Activated CD4-positive, alpha-beta T cell treated with anti-CD3 and anti-CD28 coated beads, Interleukin-2, amount 50 U/mL, for 16 hours (primary cell): Measurements from ENCODE around the gene GNG12.
A peak's percentile ranks its signal among the peaks of the same experiment; 100 is the strongest.

ENCODE experiments used
- DNase-seq: peaks from one replicate; pipeline ENCODE4 v3.0.0-alpha.2; 2020

Gene GNG12

GRCh38 chr1:67724928-67725560, 108.2 kb downstream of the GNG12 start:
- DNase-seq = no peak

GRCh38 chr1:67723620-67724019, 109.6 kb downstream of the GNG12 start:
- peak; percentile 49 for DNase-seq

DNA sequence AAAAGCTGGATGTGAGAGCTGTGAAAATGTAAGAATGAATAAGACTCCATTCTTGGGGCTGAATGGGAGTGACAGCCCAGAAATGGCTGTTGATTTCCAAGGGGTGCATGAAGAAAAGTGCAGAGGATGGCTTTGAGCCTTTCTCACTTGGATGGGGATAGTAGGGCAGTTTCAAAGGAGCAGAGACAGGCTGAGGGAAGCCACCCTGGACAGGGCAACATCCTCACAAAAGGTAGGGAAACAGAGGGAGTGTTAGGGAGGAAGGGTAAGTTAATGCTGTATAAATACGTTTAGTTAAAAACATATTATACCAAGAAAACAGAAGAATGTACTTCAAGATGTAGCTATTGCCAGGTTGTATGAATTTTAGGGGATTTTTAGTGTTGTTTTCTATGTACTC, 110.1 kb downstream of the GNG12 start:
- no peak for DNase-seq

DNA sequence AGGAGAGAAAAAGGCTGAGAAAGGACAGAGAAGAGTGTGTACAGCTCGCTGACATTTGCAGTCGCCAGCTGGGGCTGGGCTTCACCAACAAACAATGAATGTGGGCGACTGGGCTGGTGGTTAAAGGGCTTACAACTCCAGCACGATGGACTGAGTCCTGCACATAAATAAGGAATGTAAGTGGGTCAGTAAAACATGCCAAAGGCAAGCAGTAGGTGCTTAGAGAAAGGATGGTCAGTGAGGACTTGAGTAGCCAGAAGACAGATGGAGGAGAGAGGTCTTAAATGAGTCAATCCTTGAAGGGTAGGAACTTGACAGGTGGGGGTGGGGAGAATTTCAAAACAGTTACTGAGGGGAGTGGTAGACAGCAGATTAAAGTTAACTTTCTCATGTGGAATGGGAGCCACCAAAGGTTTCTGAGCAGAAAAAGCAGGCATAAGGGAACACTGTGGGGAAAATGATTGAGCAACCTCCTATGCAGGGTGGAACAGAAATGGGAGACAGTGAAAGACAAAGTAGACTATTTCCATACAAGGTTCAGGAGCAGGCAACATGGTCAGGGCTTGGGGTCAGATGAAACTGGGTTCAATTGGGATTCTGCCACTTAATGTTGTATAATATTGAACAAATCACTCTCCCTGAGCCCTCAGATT, 110.8 kb downstream of the GNG12 start:
- DNase-seq = no peak

DNA sequence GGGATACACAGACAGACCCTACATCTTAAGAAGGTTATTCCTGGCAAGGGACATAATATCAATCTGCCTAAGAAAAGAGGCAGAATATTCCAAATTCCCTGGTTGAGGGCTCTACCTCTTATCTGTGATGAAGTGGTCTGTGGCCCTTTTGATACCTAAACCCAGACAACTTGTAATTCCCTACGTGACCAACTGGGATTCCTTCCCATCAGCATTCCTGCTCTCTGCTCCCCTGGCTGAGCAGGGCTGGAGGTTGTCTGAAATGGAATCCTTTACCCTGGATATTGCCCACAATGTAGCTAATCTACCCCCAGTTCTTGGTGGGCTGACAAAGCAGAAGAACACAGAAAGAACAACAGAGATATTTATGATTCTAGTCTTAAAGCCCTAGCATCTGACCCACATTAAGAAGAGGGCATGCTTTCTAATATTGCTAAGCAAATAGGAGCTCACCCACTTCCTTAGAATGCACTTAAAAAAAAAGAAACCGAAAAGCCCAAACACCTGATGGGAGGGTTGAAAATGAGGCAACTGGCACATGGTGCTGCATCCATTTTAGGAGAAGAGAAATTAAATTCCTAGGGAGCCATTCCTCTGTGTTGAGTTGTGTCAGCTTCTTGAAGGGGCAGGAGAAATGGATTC, 111.5 kb downstream of the GNG12 start:
- no peak for DNase-seq

GRCh38 chr1:67721112-67721511, 112.2 kb downstream of the GNG12 start:
- DNase-seq = no peak

DNA sequence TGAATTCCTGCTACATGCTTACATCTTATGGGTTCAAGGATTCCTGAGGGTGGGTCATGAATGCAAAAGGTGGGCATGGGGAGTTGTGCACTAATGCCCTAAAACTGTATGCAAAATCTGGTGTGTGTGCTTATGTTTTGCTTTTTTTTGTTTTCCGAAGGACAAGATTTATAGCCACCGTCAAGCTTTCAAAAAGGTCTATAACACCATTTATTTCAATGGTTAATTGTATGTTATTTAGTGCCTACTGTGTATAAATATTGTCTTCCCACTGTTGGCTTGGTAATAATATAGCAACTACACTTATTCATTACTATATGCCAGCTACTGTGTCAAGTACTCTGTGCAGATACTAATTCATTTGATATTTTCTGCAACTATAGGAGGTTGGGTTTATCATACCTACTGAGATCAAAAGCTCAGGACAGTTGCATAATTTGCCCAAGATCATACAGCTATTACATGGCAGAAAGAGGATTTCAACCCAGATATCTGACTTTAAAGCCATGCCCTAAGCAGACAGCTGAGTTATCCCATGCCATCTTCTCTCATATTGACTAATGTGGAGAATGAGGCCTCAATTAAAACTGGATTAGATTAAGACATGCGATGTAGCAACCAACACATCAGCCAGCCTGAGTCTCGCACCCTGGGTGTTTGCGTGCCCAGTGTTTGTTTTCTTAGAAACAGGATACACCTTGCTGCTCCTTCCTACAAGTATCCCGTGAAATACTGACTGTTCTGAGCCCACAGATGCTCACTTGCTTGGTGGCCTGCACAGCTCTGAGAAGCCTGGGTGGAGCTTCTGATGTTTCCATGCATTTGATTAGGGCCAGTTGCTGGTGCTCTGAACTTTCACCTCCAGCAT, 113.7 kb downstream of the GNG12 start:
- DNase-seq = no peak

DNA sequence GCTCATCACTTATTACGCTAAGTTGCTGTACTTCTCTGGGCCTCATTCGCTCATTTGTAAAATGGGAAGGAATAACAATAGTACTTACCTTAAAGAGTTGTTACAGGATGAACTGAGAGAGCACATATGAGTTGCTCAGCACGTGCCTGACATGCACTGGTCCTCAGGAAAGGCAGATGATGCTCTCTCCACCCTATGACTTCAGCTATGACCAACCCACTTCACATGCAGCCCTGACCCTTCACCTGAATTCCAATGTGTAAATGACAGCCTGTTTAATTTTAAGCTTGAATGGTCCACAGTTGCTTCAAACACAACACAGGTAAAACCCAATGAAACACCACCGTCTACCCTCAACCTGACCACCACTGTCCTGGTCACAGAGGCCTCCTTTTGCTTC, 115.4 kb downstream of the GNG12 start:
- DNase-seq = no peak

DNA sequence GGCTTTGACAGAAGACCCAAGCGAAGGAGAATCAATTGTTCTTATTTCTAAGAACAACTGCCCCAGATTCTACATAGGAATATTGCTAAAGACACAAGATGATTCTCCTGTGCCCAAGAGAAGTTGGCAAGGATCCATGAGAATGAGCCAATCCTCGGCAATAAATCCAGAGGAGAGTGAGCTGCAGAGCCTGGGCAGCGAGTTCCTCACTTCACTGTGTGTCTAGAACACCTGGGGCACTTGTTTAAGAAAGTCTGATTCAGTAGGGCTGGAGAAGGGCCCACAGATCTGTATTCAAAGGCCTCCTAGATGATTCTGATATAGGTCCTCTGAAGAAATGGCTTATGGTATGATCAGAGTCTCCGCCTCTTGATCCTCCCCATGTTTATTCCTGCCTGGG, 116.5 kb downstream of the GNG12 start:
- no peak for DNase-seq

DNA sequence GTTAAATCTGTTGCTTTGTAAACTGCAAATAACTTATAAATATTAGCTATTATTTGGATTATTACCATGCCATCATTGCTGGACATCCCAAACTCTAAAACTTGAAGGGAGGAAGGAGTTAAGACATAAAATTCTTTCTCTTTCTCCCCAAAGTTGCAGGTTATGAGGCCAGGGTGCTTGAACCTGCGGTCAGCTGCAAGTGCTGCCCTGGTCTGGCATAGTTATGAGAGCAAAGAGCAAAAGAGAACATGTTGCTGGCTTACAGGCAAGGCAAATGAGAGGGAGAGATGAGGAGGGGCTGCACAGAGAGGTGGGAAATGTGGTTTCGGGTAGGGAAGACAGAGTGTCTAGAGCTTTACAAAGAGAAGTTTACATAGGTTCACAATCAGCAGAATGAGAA, 117.4 kb downstream of the GNG12 start:
- no peak for DNase-seq

GRCh38 chr1:67713057-67713846, 120.0 kb downstream of the GNG12 start:
- no peak for DNase-seq

DNA sequence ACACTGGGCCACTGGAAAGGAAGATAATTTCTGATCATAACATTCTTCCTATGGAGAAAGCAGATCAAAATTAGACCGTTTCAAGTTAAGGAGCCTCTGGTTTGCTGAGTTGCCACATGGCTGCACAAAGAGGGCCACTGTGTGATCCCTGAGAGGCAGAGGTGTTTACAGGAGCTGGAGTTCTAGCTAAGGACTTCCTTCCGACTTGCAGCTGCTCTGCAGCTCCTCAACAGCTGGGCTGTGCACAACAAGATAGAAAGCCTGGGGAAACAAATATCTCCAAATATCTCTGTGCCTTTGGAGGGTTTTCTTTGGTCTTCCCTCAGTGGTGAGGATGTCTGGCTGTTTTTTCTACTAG, 121.4 kb downstream of the GNG12 start:
- DNase-seq = no peak

DNA sequence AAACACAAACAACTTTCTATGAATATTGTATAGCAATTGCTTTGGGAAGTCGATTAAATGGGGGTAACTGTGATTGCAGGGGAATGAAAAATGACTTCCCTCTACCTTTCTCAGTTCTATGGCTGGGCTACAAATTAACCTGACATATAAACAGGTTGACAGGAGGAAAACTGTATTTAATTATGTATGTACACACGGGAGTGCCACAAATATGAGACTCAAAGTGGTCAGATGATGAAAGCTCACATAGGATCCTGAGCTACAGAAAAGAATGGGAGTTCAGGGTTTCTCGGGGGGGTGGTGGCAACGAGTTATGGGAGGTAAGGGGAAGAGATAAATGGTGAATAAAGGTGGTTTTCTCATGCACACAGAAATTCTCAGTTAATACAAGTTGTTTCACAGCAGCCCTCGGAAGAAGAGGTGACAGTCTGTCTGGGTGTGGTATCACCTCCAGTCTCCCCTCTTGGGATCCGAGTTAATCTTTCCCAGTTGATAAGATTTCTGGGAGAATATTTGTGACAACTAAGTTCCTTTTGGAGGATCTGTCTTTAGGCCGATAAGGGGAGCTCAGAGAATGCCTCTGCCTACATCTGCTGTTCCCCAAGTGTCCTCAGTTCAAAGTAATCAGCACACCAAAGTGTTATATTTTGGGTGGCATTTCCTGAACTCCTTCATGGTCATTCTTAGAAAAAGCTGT, 122.0 kb downstream of the GNG12 start:
- DNase-seq = no peak

GRCh38 chr1:67710417-67710816, 122.8 kb downstream of the GNG12 start:
- DNase-seq = no peak

- no peak for DNase-seq
Observed at GRCh38 chr1:67708606-67709005, 124.7 kb downstream of the GNG12 start.

DNA sequence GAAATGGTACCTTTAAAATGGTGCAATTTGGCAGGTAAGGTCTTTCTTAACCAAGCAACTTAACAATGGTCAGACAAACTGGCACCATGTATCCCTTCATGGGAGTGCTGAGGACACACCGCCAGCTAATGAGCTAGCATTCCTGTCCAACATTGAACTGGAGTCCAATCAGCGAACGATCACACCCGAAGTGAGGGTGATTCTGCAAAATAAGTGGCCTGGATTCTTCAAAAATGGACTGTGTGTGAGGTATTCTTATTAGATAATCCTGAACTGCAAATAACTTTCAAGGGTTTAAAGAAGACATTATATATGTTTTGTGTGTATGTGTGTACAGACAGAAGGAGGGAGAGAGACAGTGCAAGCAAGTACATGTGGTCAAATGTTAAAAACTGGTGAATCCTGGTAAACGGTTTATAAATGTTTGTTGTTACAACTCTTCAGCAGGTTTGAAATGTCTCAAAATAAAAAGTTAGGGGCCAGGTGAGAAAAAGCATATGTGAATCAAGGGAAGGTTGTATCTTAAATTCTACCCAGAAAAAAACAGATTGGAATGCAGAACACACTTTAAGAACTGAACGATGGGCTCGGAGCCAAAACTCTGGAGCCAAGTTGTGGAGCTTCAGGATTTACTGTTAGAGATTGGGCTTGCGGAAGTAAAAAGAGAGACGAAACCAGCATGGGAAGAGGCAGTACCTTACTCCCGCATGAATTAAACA, 127.4 kb downstream of the GNG12 start:
- no peak for DNase-seq

- no peak for DNase-seq
Observed at GRCh38 chr1:67704351-67704750, 128.9 kb downstream of the GNG12 start.

DNA sequence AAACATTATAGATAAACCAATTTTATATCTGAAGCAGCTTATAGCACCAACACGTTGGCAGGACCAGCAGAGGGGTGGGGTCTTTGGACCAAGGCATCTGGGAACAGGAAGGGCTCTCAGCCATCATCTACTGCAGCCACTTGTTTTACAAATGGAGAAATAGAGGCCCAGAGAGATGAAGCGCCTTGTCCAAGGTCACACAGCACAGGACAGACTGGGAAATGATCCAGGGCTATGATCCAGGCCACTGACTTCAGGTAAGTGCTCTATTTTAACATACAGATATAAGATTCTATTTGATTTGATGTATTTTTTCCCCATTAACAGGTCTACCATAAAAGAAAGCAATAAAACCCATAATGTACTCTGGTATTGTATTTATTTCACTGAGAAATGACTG, 131.4 kb downstream of the GNG12 start:
- DNase-seq = no peak

DNA sequence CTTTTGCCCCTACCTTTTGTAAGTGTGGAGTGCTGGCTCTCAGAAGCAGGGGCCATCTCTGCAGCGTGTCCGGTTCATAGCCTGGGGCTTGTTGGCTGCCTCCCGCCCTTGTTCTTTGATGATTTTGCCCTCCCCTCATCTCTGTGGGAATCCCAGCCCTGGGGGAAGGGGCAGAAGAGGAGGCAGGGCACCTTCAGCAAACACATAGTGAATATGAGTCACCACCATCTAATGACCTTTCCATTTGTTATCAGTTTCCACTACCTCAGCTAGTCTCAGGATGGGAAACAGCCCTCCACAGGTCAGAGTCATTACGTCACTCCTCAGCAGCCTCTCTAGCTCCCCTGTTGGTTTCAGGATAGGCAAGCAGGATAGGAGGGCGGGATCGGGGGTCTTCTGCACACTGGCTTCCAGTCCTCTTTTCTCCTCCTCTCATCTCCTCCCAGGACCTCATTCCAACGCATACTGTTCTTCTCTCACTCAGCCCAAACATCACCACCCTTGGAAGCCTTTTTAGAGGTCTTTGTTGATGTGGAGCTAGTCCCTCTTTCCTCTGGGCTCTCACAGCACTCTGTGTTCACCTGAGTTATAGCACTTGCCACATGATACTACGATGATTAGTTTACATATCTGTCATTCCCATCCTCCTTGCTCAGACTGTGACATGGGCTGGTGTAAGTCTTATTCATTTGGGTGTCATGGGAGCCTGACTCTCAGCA, 132.4 kb downstream of the GNG12 start:
- no peak for DNase-seq

DNA sequence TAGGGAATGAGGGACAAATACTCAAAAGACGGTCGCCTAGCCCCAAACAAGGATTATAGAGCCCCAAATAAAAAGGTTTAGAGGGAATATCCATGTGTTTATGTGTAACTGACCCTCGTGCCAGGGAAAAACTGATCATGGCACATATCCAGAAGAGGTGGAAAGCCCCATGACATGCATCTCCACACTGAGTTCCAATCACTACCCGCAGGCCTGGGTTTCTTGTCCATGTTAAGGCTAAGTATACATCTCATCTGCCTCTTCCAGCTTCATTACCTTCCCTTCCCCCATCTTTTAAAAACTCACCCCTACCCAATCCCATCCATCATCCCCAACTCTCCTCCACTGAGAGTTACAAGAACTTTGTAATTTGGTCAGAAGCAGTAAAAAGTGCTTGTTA, 133.0 kb downstream of the GNG12 start:
- no peak for DNase-seq

DNA sequence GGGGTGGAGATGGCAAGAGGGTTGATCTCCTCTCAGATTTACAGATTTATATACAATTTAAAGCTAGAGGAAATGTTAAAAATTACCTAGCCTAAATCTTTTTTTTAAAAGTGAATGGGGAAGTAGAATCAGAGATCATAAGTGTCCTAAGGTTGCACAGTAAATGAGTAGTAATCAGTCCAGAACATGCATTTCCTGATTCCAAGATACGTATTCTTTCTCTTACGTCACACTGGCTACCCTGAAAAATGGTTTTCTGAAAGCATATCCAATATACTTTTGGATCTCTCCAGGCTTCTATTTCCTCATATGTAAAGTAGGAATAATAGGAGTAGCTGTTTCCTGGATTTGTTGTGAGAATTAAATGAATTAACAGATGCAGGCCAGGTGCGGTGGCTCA, 136.6 kb downstream of the GNG12 start:
- DNase-seq = no peak
